ENCODE results near the gene PLVAP. TPM values are rescaled to one million over a fixed set of nuclear protein-coding genes. Genes with fewer than 3 reads are reported as not detected.
A peak's percentile ranks its signal among the peaks of the same experiment; 100 is the strongest.

Gene PLVAP
- total and polyA plus RNA-seq, 2 experiments from 2014 or later, result not detected

- peaks cover 38% of the 10 kb centered on the region for H3K4me1 Mint-ChIP-seq
- no peak for TF ChIP-seq CREB1 (CRISPR knock-in tag; IDR thresholded peaks at IDR 0.05; ENCODE audit: low read depth)
- TF ChIP-seq CTCF (conservative IDR thresholded peaks at IDR 0.05; ENCODE audit: low read depth in 2 of 2), result no peak
- no peak for TF ChIP-seq POLR2AphosphoS5 (IDR thresholded peaks at IDR 0.05; ENCODE audit: low read depth)
- no peak for TF ChIP-seq REST (IDR thresholded peaks at IDR 0.05; ENCODE audit: unreplicated experiment)
- TF ChIP-seq EZH2phosphoT487 (IDR thresholded peaks at IDR 0.05; ENCODE audit: unreplicated experiment), result no peak
- TF ChIP-seq, protein P1, sequence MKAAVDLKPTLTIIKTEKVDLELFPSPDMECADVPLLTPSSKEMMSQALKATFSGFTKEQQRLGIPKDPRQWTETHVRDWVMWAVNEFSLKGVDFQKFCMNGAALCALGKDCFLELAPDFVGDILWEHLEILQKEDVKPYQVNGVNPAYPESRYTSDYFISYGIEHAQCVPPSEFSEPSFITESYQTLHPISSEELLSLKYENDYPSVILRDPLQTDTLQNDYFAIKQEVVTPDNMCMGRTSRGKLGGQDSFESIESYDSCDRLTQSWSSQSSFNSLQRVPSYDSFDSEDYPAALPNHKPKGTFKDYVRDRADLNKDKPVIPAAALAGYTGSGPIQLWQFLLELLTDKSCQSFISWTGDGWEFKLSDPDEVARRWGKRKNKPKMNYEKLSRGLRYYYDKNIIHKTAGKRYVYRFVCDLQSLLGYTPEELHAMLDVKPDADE (IDR thresholded peaks at IDR 0.05), result no peak; the same call in 1 of the 2 replicates
- Histone ChIP-seq H3K4me2 (peak overlapping the region; percentile 96), H2AFZ (peak overlapping the region; percentile 64; the same call in 1 of the 2 replicates), H3K79me2 (replicated peaks; ENCODE audit: insufficient read depth) (no peaks in the 10 kb centered on the region), H3F3A (replicated peaks; ENCODE audit: low read depth) (peaks cover 24% of the 10 kb centered on the region), H3K27me3 (ENCODE audit: insufficient read depth) (no peaks in the 10 kb centered on the region), H3K27ac (ENCODE audit: low read depth) (peak overlapping the region; percentile 56; the same call in 1 of the 2 replicates), H3K4me1 (ENCODE audit: insufficient read depth) (peaks cover 26% of the 10 kb centered on the region; the same call in 1 of the 2 replicates), H3K9me2 (ENCODE audit: insufficient read depth) (no peaks in the 10 kb centered on the region), H3K36me3 (ENCODE audit: insufficient read depth) (peaks cover 6% of the 10 kb centered on the region; the same call in 1 of the 2 replicates), H4K20me1 (replicated peaks; ENCODE audit: insufficient read depth) (no peaks in the 10 kb centered on the region), H3K4me3 (peak overlapping the region; percentile 81)
- ATAC-seq (peak; percentile 1; the same call in 2 of the 3 replicates), DNase-seq (ENCODE audit: low spot score) (peak; percentile 70)
- peak overlapping the region; percentile 98 for H3K27ac Mint-ChIP-seq
- H3K4me3 Mint-ChIP-seq, result peak overlapping the region; percentile 95
- H3K36me3 Mint-ChIP-seq (ENCODE audit: low read depth), result peaks cover 30% of the 10 kb centered on the region
- peaks cover 3% of the 10 kb centered on the region; the same call in 2 of the 3 replicates for H3K9me3 Mint-ChIP-seq
- H3K27me3 Mint-ChIP-seq (ENCODE audit: insufficient read depth, low read depth, poor library complexity), result peaks cover 23% of the 10 kb centered on the region
These were observed 39.3 kb downstream of the PLVAP start for GRCh38 chr19:17337675-17338432.
